SK-N-SH (cell line): Measurements from ENCODE around the gene PRR36. TPM values are rescaled to one million over a fixed set of nuclear protein-coding genes. Genes with fewer than 3 reads are reported as not detected.

Source experiments
- CTCF ChIA-PET: fragments of 300-600, 350-600 bp; formaldehyde crosslinking; extraction: SDS; loops from one replicate; lab custom pipeline; 2021; lab: Yijun Ruan, JAX
- POLR2A ChIA-PET: fragments of 350-600 bp; sonication (Branson Sonifier 250); formaldehyde crosslinking; extraction: SDS; loops from one replicate; lab custom pipeline; 2020; ENCODE audit warnings: antibody characterized with exemption, inconsistent platforms; lab: Yijun Ruan, JAX
- DNase-seq: peaks from one replicate; pipeline ENCODE4 v3.0.0; 2012
- H2AFZ ChIP-seq: fragments of 200-600 bp; sonication (generic); 2 replicates; pipeline ENCODE4 v1.8.1; 2016; ENCODE audit warnings: antibody characterized with exemption, mild to moderate bottlenecking, low read depth
- H3F3A ChIP-seq: fragments of 200-600 bp; sonication (generic); replicated peaks from 2 replicates; pipeline ENCODE3; 2016; ENCODE audit warnings: antibody characterized with exemption, mild to moderate bottlenecking; ENCODE audit not compliant: insufficient read depth
- H3K27ac ChIP-seq, 2 experiments: fragments of 200-500 bp in 1 of 2; fragments of 200-600 bp in 1 of 2; sonication (Bioruptor generic) in 1 of 2; sonication (generic), shearing (Covaris generic) in 1 of 2; 2 replicates each; pipeline versions ENCODE4 v1.5.1 to v1.6.1; 2014 to 2016; ENCODE audit warnings: low read depth in 2 of 2, inconsistent platforms in 1 of 2, low read length in 1 of 2, mild to moderate bottlenecking in 1 of 2, mixed read lengths in 1 of 2
- H3K27me3 ChIP-seq: fragments of 200-600 bp; sonication (generic), shearing (Covaris generic); 2 replicates; pipeline ENCODE4 v1.6.1; 2016; ENCODE audit warnings: mixed run types; ENCODE audit not compliant: insufficient read depth
- H3K36me3 ChIP-seq, 2 experiments: fragments of 200-500 bp in 1 of 2; fragments of 200-600 bp in 1 of 2; sonication (Bioruptor generic) in 1 of 2; sonication (generic) in 1 of 2; replicated peaks in 1 of 2; 2 replicates each; pipeline versions ENCODE3 to v1.5.1; 2014 to 2016; ENCODE audit warnings: low read length in 1 of 2, mild to moderate bottlenecking in 1 of 2; ENCODE audit not compliant: insufficient read depth in 2 of 2, control insufficient read depth in 1 of 2
- H3K4me1 ChIP-seq, 2 experiments: fragments of 200-500 bp in 1 of 2; fragments of 200-600 bp in 1 of 2; sonication (Bioruptor generic) in 1 of 2; sonication (generic), shearing (Covaris generic) in 1 of 2; 2 replicates each; pipeline versions ENCODE4 v1.5.1 to v1.6.1; 2014 to 2016; ENCODE audit warnings: low read depth in 1 of 2, low read length in 1 of 2, mixed run types in 1 of 2; ENCODE audit not compliant: insufficient read depth in 2 of 2, control insufficient read depth in 1 of 2
- H3K4me2 ChIP-seq: fragments of 200-600 bp; sonication (generic), shearing (Covaris generic); 2 replicates; pipeline ENCODE4 v1.6.1; 2017; ENCODE audit warnings: mixed run types
- H3K4me3 ChIP-seq, 2 experiments: fragments of 200-500 bp in 1 of 2; fragments of 200-600 bp in 1 of 2; sonication (Bioruptor generic) in 1 of 2; sonication (generic), shearing (Covaris generic) in 1 of 2; 2 replicates each; pipeline versions ENCODE4 v1.5.1 to v1.8.1; 2014 to 2016; ENCODE audit warnings: low read depth in 2 of 2, inconsistent platforms in 1 of 2, low read length in 1 of 2, mild to moderate bottlenecking in 1 of 2, mixed read lengths in 1 of 2, moderate library complexity in 1 of 2
- H3K79me2 ChIP-seq: fragments of 200-600 bp; sonication (generic); 2 replicates; pipeline ENCODE4 v1.8.1; 2017; ENCODE audit warnings: mild to moderate bottlenecking; ENCODE audit not compliant: insufficient read depth
- H3K9ac ChIP-seq: fragments of 200-600 bp; sonication (generic); 2 replicates; pipeline ENCODE4 v1.6.1; 2017; ENCODE audit warnings: mixed run types
- H3K9me2 ChIP-seq: fragments of 200-600 bp; sonication (generic); 2 replicates; pipeline ENCODE4 v1.6.1; 2017; ENCODE audit warnings: mixed run types
- H3K9me3 ChIP-seq: fragments of 200-600 bp; sonication (generic); 2 replicates; pipeline ENCODE4 v1.6.1; 2017; ENCODE audit warnings: mixed run types, mild to moderate bottlenecking, moderate library complexity
- H4K20me1 ChIP-seq: fragments of 200-600 bp; sonication (generic); 2 replicates; pipeline ENCODE4 v1.6.1; 2017; ENCODE audit warnings: mild to moderate bottlenecking, mixed run types; ENCODE audit not compliant: insufficient read depth
- CTCF ChIP-seq: fragments of 200-600 bp; sonication (generic); IDR thresholded peaks from 2 replicates; pipeline ENCODE4 v1.6.1; 2017; ENCODE audit warnings: antibody characterized with exemption, mild to moderate bottlenecking, moderate library complexity
- FOSL2 ChIP-seq: IDR thresholded peaks from 2 replicates; pipeline ENCODE4 v1.4.0; 2012; ENCODE audit warnings: low read depth, mild to moderate bottlenecking, moderate library complexity, borderline replicate concordance
- FOXJ3 ChIP-seq: sonication (generic); formaldehyde crosslinking; IDR thresholded peaks from 2 replicates; pipeline ENCODE4 v1.5.1; 2020; ENCODE audit warnings: mild to moderate bottlenecking, missing genetic modification reagents
- GABPA ChIP-seq: IDR thresholded peaks from 2 replicates; pipeline ENCODE4 v1.4.0; 2012; ENCODE audit warnings: low read depth, mild to moderate bottlenecking
- GATA2 ChIP-seq: sonication (generic); formaldehyde crosslinking; IDR thresholded peaks from 2 replicates; pipeline ENCODE4 v1.5.0; 2020; ENCODE audit warnings: mild to moderate bottlenecking, missing genetic modification reagents
- IRF3 ChIP-seq: fragments of 150-350 bp; IDR thresholded peaks from 2 replicates; pipeline ENCODE4 v1.6.1; 2016; ENCODE audit warnings: mild to moderate bottlenecking, low read depth, low read length
- NFIC ChIP-seq: IDR thresholded peaks from 2 replicates; pipeline ENCODE4 v1.4.0; 2012; ENCODE audit warnings: borderline replicate concordance
- NRF1 ChIP-seq: IDR thresholded peaks from 2 replicates; pipeline ENCODE4 v1.6.1; 2012; ENCODE audit warnings: low read depth, mild to moderate bottlenecking, low read length
- PBX3 ChIP-seq: IDR thresholded peaks from 2 replicates; pipeline ENCODE4; 2012
- POLR2AphosphoS5 ChIP-seq: IDR thresholded peaks from 2 replicates; pipeline ENCODE4 v1.6.1; 2012; ENCODE audit warnings: low read depth, low read length
- RAD21 ChIP-seq: IDR thresholded peaks from 2 replicates; pipeline ENCODE4 v1.6.1; 2012; ENCODE audit warnings: mild to moderate bottlenecking, low read length
- REST ChIP-seq: IDR thresholded peaks from 2 replicates; pipeline ENCODE4 v1.6.1; 2012; ENCODE audit warnings: mild to moderate bottlenecking, low read depth, low read length, moderate library complexity
- RFX5 ChIP-seq: IDR thresholded peaks from 2 replicates; pipeline ENCODE4 v1.6.1; 2012; ENCODE audit warnings: mild to moderate bottlenecking, improper control_type of control experiment, low read length
- RXRA ChIP-seq: IDR thresholded peaks from 2 replicates; pipeline ENCODE4 v1.4.0; 2012; ENCODE audit warnings: low read depth, mild to moderate bottlenecking, borderline replicate concordance
- SMC3 ChIP-seq: IDR thresholded peaks from 2 replicates; pipeline ENCODE4 v1.6.1; 2012; ENCODE audit warnings: low read depth, low read length, improper control_type of control experiment
- TAF1 ChIP-seq: IDR thresholded peaks from 2 replicates; pipeline ENCODE4 v1.6.1; 2012; ENCODE audit warnings: low read depth, mild to moderate bottlenecking, low read length, moderate library complexity, borderline replicate concordance
- TEAD4 ChIP-seq: IDR thresholded peaks from 2 replicates; pipeline ENCODE4 v1.4.0; 2012; ENCODE audit warnings: mild to moderate bottlenecking, borderline replicate concordance; ENCODE audit not compliant: insufficient read depth
- WGBS: methylation state at CpG from one replicate; pipeline ENCODE4 v1.1.6; 2017; ENCODE audit warnings: low lambda C conversion rate; 5-methylcytosine and 5-hydroxymethylcytosine counted together
- polyA plus RNA-seq, 3 experiments: library from polyadenylated mRNA; depleted of rRNA; stranded (reverse); fragments of >200 nt; gene quantifications; 2 replicates each; pipeline ENCODE4 v1.2.3, GENCODE V29; 2012
- TF ChIP-seq, protein P1 (sequence below): IDR thresholded peaks from 2 replicates; pipeline ENCODE4 v1.4.0; 2012; ENCODE audit warnings: low read depth, borderline replicate concordance

Gene PRR36
- polyA plus RNA-seq, 1 of the 3 experiments (the other 2 are of a cell fraction) = 0.18 TPM

DNA sequence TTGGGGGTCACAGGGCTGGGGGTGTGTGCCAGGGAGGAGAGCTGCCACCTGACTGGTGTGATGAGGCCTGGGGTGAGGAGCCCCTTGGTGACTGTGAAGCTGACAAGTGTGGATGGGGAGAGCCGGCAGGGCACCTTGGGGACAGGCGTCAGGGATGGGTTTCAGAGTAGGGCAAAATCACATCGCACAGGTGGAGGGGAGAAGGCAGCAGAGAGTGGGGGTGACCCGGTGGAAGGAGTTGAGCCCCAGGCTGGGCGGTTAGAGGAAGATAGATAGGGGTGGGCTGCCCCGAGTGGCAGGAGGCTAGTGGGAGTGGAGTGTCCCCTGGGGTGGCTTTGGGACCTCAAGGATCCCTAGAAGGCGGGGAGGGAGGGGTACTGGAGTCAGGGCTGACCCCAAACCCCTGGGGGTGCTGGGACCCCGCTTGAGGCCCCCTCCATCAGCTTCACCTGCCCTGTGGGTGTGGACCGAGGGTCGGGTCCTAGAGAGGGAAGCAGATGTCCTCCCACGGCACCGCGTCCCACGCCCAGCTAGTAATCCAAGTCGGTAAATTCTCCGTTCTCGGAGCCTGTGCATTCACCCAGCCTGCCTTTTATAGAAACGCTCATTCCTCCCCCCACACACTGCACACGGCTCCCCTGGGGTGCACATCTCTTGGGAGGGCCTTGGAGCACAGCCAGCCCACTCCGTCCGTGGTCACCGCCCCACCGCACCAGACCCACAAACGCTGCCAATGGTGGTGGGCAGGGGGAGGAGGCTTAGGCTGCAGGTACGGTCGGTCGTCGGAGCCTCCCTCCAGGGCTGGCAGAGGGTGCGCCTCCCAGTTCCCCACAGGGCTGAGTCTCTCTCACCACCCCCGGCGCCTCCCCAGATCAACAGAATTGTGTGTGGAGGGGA lies 49.4 kb upstream of the PRR36 start:
- peaks cover 0 to 23% of the 10 kb centered on the region in 2 experiments for H3K36me3 ChIP-seq
- H3K9me3 ChIP-seq = no peaks in the 10 kb centered on the region
- H2AFZ ChIP-seq = no peak overlapping the region
- no peaks in the 10 kb centered on the region for H3K9me2 ChIP-seq
- ChIA-PET POLR2A (no interaction called here), CTCF (interaction anchor here (0.7 to 1.9 kb wide), 11 partner anchors 16 to 235 kb away, joined by 3 to 5 read pairs (median 3); partner anchors contain the start of gene TIMM44)
- peaks cover 24% of the 10 kb centered on the region; the same call in 1 of the 2 replicates for H3K79me2 ChIP-seq
- H3K27me3 ChIP-seq = no peaks in the 10 kb centered on the region
- peaks cover 15% of the 10 kb centered on the region for H3F3A ChIP-seq
- H3K4me1 ChIP-seq = peaks cover 29 to 57% of the 10 kb centered on the region in 2 experiments
- no peak overlapping the region for H3K4me3 ChIP-seq
- TF ChIP-seq, protein P1, sequence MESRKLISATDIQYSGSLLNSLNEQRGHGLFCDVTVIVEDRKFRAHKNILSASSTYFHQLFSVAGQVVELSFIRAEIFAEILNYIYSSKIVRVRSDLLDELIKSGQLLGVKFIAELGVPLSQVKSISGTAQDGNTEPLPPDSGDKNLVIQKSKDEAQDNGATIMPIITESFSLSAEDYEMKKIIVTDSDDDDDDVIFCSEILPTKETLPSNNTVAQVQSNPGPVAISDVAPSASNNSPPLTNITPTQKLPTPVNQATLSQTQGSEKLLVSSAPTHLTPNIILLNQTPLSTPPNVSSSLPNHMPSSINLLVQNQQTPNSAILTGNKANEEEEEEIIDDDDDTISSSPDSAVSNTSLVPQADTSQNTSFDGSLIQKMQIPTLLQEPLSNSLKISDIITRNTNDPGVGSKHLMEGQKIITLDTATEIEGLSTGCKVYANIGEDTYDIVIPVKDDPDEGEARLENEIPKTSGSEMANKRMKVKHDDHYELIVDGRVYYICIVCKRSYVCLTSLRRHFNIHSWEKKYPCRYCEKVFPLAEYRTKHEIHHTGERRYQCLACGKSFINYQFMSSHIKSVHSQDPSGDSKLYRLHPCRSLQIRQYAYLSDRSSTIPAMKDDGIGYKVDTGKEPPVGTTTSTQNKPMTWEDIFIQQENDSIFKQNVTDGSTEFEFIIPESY = no peak
- TF ChIP-seq RFX5 = no peak
- TF ChIP-seq TAF1 = no peak
- no peak for TF ChIP-seq FOXJ3 (CRISPR knock-in tag)
- no peak for TF ChIP-seq NFIC
- no peak; the same call in 1 of the 2 replicates for TF ChIP-seq POLR2AphosphoS5
- no peak for TF ChIP-seq SMC3
- TF ChIP-seq RAD21 = no peak
- TF ChIP-seq CTCF = no peak
- TF ChIP-seq NRF1 = no peak
- TF ChIP-seq GATA2 (CRISPR knock-in tag) = no peak
- TF ChIP-seq RXRA = no peak
- TF ChIP-seq IRF3 = no peak
- TF ChIP-seq PBX3 = no peak
- no peak for TF ChIP-seq TEAD4
- TF ChIP-seq REST = no peak
- TF ChIP-seq FOSL2 = no peak
- TF ChIP-seq GABPA = no peak
- no peak overlapping the region for H3K27ac ChIP-seq
- no peak for DNase-seq
- H3K4me2 ChIP-seq = peak overlapping the region; percentile 74; the same call in 1 of the 2 replicates
- peaks cover 33% of the 10 kb centered on the region for H4K20me1 ChIP-seq
- no peak overlapping the region for H3K9ac ChIP-seq
- 93% methylated on average over 13 of the region's 31 CpGs for WGBS
